GM13977 (cell line): ENCODE data around the gene SCFD1.
"Not testable (repeated sequence)": the region's sequence is repeated elsewhere in the genome, so short reads cannot be mapped to it uniquely, and the experiment has no call there.

Experiments used
- DNase-seq: peaks from one replicate; pipeline ENCODE4 v3.0.0; 2012; ENCODE audit warnings: low spot score
- CTCF ChIP-seq: IDR thresholded peaks from 2 replicates; pipeline ENCODE4 v1.5.1; 2012; ENCODE audit warnings: mild to moderate bottlenecking, control low read depth; ENCODE audit not compliant: insufficient read depth; ENCODE audit errors: extremely low read depth, missing control alignments
- in situ Hi-C: fragments of 300-500 bp; cut with MboI; formaldehyde crosslinking; loops from one replicate; pipeline ENCODE4 v1.12.0; 2022; ENCODE audit warnings: low sequenced_read_pairs, low pct_unique_long_range_greater_than_20kb, mixed read lengths, inconsistent platforms; ENCODE audit not compliant: unreplicated experiment

SCFD1 gene

GRCh38 chr14:30621940-30622830 is at the start of gene SCFD1:
TSS of gene SCFD1 (plus strand) at chr14:30622319. CDS start at chr14:30622339, 20 bp downstream.
- in situ Hi-C loops, result no loop called here
- DNase-seq, result peak; percentile 85
- TF ChIP-seq CTCF, result no peak

GRCh38 chr14:30572771-30573170 is 49.3 kb upstream of the SCFD1 start:
- in situ Hi-C loops, result no loop called here
- DNase-seq, result no peak
- TF ChIP-seq CTCF, result no peak

GRCh38 chr14:30573226-30573814 is 48.8 kb upstream of the SCFD1 start:
- in situ Hi-C loops, result no loop called here
- TF ChIP-seq CTCF, result no peak
- DNase-seq, result no peak

- no peak for DNase-seq
- TF ChIP-seq CTCF, result no peak
- in situ Hi-C loops, result no loop called here
These were observed 48.2 kb upstream of the SCFD1 start for GRCh38 chr14:30573966-30574365.

- in situ Hi-C loops, DNase-seq: not testable (repeated sequence)
These were observed 47.3 kb upstream of the SCFD1 start for GRCh38 chr14:30574777-30575176.

- in situ Hi-C loops, result not testable (repeated sequence)
These were observed 45.8 kb upstream of the SCFD1 start for GRCh38 chr14:30576333-30576732.

GRCh38 chr14:30580616-30581282 is 41.4 kb upstream of the SCFD1 start:
- no peak for TF ChIP-seq CTCF
- no peak for DNase-seq
- in situ Hi-C loops, result no loop called here

More at GRCh38 chr14:30576333-30576732, 45.8 kb upstream of the SCFD1 start:
- DNase-seq, result not testable (repeated sequence)
